Lung (tissue), 12 donors: ENCODE measurements around the gene PKP1. TPM values are rescaled to one million over a fixed set of nuclear protein-coding genes. Genes with fewer than 3 reads are reported as not detected.

Experiments used
- ATAC-seq: fragments of 200-7000 bp; cut with Tn5 transposase; one replicate; pipeline ENCODE4 v1.9.1; 2020; ENCODE audit warnings: moderate number of reproducible peaks; ENCODE audit not compliant: insufficient read depth, low FRiP score
- DNase-seq, 3 donors: peaks; one replicate each; pipeline ENCODE4 v3.0.0-alpha.2; 2013 to 2017
- H3K27ac ChIP-seq, 2 donors: one replicate each; pipeline ENCODE4 v1.5.1; 2013; ENCODE audit warnings: mild to moderate bottlenecking in 2 of 2, moderate library complexity in 2 of 2, control low read depth in 1 of 2, inconsistent platforms in 1 of 2, low read depth in 1 of 2, low read length in 1 of 2
- H3K27me3 ChIP-seq, 3 donors: one replicate each; pipeline ENCODE4 v1.5.1; 2013; ENCODE audit warnings: low read length in 2 of 3; ENCODE audit not compliant: control insufficient read depth in 3 of 3, insufficient read depth in 3 of 3
- H3K36me3 ChIP-seq, 4 donors: one replicate each; pipeline ENCODE4 v1.5.1; 2013; ENCODE audit warnings: low read length in 4 of 4, mild to moderate bottlenecking in 1 of 4, moderate library complexity in 1 of 4; ENCODE audit not compliant: control insufficient read depth in 4 of 4, insufficient read depth in 4 of 4
- H3K4me1 ChIP-seq, 5 donors: one replicate each; pipeline ENCODE4 v1.5.1; 2013; ENCODE audit warnings: low read length in 5 of 5, mild to moderate bottlenecking in 2 of 5, moderate library complexity in 1 of 5; ENCODE audit not compliant: control insufficient read depth in 5 of 5, insufficient read depth in 5 of 5
- H3K4me3 ChIP-seq: one replicate; pipeline ENCODE4 v1.5.1; 2013; ENCODE audit warnings: mild to moderate bottlenecking, control low read depth, moderate library complexity
- H3K9ac ChIP-seq, 2 donors: one replicate each; pipeline ENCODE4 v1.5.1; 2013; ENCODE audit warnings: low read length in 2 of 2, control low read depth in 1 of 2; ENCODE audit not compliant: insufficient read depth in 1 of 2
- H3K9me3 ChIP-seq, 4 donors: one replicate each; pipeline ENCODE4 v1.5.1; 2013; ENCODE audit warnings: low read length in 3 of 4, mild to moderate bottlenecking in 1 of 4, moderate library complexity in 1 of 4; ENCODE audit not compliant: control insufficient read depth in 4 of 4, insufficient read depth in 3 of 4
- WGBS, 2 donors: extraction: QIAGEN DNeasy Blood & Tissue Kit; methylation state at CpG; one replicate each; pipeline ENCODE4 v1.1.7; 2013; 5-methylcytosine and 5-hydroxymethylcytosine counted together
- polyA plus RNA-seq, 2 donors: library from polyadenylated mRNA; stranded (reverse); fragments of 200-250 nt; gene quantifications; one replicate each; pipeline ENCODE4 v1.2.1, GENCODE V29; 2013
- total RNA-seq, 2 donors: library from RNA; depleted of rRNA in 1 of 2; stranded (reverse); fragments of >200 nt in 1 of 2; gene quantifications; one replicate each; pipeline ENCODE4 v1.2.1, GENCODE V29; 2014 to 2021
- TF ChIP-seq, protein P1 (sequence below): IDR thresholded peaks from 2 replicates; pipeline ENCODE4 v1.5.1; 2012; ENCODE audit warnings: mild to moderate bottlenecking; ENCODE audit errors: control extremely low read depth, extremely low read depth
- donor health status: control.
- donor health status: control.
- donor health status: Bipolar disorder and iron deficiency.
- donor health status: healthy.
- donor health status: DM: yes; HTN: yes; CAD: no.

The PKP1 gene
- total and polyA plus RNA-seq, 4 donors, result 0.88 to 14.2 (median 3.1) TPM

DNA sequence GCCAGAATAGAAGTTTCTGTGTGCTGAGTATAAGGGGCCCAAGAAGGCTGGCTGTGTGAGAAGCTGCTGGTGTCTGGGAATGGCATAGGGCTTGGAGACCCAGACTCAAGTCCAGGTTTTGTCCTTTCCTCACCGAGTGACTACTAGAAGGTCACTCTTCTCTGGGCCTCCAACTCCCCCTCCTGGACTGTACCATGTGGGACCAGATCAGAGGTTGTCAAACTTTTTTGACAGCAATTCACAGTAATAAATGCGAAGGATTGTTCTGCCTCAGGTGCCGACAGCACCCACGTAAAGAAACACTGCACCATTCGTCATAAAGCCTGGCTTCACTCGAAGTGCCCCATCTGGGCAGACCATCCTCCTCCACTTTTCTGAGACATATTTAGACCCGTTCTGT lies 29.0 kb downstream of the PKP1 start:
- H3K36me3 ChIP-seq, result no peaks in the 10 kb centered on the region
- no peak overlapping the region for H3K9ac ChIP-seq
- H3K4me1 ChIP-seq, result peaks cover 0 to 37% (median 17%) of the 10 kb centered on the region in 5 donors
- no peaks in the 10 kb centered on the region for H3K27me3 ChIP-seq
- DNase-seq (no peak), ATAC-seq (no peak)
- no peaks in the 10 kb centered on the region for H3K9me3 ChIP-seq
- TF ChIP-seq, protein P1, sequence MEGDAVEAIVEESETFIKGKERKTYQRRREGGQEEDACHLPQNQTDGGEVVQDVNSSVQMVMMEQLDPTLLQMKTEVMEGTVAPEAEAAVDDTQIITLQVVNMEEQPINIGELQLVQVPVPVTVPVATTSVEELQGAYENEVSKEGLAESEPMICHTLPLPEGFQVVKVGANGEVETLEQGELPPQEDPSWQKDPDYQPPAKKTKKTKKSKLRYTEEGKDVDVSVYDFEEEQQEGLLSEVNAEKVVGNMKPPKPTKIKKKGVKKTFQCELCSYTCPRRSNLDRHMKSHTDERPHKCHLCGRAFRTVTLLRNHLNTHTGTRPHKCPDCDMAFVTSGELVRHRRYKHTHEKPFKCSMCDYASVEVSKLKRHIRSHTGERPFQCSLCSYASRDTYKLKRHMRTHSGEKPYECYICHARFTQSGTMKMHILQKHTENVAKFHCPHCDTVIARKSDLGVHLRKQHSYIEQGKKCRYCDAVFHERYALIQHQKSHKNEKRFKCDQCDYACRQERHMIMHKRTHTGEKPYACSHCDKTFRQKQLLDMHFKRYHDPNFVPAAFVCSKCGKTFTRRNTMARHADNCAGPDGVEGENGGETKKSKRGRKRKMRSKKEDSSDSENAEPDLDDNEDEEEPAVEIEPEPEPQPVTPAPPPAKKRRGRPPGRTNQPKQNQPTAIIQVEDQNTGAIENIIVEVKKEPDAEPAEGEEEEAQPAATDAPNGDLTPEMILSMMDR, result no peak
- H3K4me3 ChIP-seq, result no peak overlapping the region
- 93 to 96% methylated on average over 7 of the region's 7 CpGs for WGBS, 2 donors
- no peak overlapping the region for H3K27ac ChIP-seq

DNA sequence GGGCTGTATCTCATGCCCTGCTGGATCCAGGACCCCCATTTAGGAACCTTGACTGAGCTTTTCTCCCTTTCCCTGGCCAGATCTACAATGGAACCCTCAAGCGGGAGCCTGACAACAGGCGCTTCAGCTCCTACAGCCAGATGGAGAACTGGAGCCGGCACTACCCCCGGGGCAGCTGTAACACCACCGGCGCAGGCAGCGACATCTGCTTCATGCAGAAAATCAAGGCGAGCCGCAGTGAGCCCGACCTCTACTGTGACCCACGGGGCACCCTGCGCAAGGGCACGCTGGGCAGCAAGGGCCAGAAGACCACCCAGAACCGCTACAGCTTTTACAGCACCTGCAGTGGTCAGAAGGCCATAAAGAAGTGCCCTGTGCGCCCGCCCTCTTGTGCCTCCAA lies 29.8 kb downstream of the PKP1 start:
- Histone ChIP-seq H3K36me3 (peaks cover 0 to 1% (median 0%) of the 10 kb centered on the region in 4 donors), H3K27ac (no peak overlapping the region), H3K4me1 (peaks cover 0 to 37% (median 17%) of the 10 kb centered on the region in 5 donors), H3K4me3 (no peak overlapping the region), H3K9me3 (no peaks in the 10 kb centered on the region), H3K9ac (no peak overlapping the region), H3K27me3 (no peaks in the 10 kb centered on the region)
- 95 to 97% methylated on average over 16 of the region's 16 CpGs for WGBS, 2 donors
- DNase-seq, result no peak
- ATAC-seq, result no peak
- TF ChIP-seq, protein P1, result no peak

DNA sequence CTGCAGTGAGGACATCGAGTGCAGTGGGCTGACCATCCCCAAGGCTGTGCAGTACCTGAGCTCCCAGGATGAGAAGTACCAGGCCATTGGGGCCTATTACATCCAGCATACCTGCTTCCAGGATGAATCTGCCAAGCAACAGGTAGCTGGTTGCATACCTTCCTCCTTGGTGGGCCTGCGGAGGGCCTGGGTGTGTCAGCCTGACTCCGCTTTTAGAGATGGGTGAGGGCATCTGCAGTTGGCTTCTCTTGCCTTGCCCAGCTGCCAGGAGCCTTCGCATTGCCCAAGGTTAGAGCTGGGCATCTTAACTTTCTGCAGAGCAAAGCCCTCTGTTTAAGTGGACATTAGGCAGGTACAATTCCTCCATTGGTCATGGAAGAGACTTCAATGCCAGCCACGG lies 33.2 kb downstream of the PKP1 start:
- TF ChIP-seq, protein P1, result no peak
- H3K27me3 ChIP-seq, result no peaks in the 10 kb centered on the region
- H3K9me3 ChIP-seq, result no peaks in the 10 kb centered on the region
- H3K4me1 ChIP-seq, result peaks cover 0 to 13% (median 2%) of the 10 kb centered on the region in 5 donors
- no peak overlapping the region for H3K4me3 ChIP-seq
- WGBS, 2 donors, result 91 to 97% methylated on average over 5 of the region's 5 CpGs
- peaks cover 0 to 1% (median 0%) of the 10 kb centered on the region in 4 donors for H3K36me3 ChIP-seq
- no peak overlapping the region for H3K27ac ChIP-seq
- ATAC-seq (no peak), DNase-seq (no peak)
- no peak overlapping the region for H3K9ac ChIP-seq

DNA sequence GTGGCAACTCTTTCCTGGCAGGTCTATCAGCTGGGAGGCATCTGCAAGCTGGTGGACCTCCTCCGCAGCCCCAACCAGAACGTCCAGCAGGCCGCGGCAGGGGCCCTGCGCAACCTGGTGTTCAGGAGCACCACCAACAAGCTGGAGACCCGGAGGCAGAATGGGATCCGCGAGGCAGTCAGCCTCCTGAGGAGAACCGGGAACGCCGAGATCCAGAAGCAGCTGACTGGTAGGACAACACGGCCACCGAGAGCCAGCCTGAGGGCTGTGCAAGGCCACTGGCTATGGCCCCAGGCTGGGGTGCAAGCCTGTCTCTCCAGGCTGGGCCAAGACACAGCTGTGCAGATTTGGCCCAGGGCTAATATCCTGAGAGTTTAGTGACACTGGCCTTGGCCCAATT lies 34.2 kb downstream of the PKP1 start:
- ATAC-seq, result no peak
- WGBS, 2 donors, result 95 to 97% methylated on average over 13 of the region's 13 CpGs
- TF ChIP-seq, protein P1, result no peak

More for the DNA sequence above, 34.2 kb downstream of the PKP1 start:
- no peaks in the 10 kb centered on the region for H3K9me3 ChIP-seq
- peaks cover 0 to 1% (median 0%) of the 10 kb centered on the region in 4 donors for H3K36me3 ChIP-seq
- H3K4me1 ChIP-seq, result peaks cover 0 to 3% (median 0%) of the 10 kb centered on the region in 5 donors
- H3K27me3 ChIP-seq, result no peaks in the 10 kb centered on the region
- no peak overlapping the region for H3K27ac ChIP-seq
- no peak overlapping the region for H3K4me3 ChIP-seq
- no peak for DNase-seq
- H3K9ac ChIP-seq, result no peak overlapping the region
